ENCODE measurements around the gene MR1. TPM values are rescaled to one million over a fixed set of nuclear protein-coding genes. Genes with fewer than 3 reads are reported as not detected.

MR1 gene
- total RNA-seq = 17.1 and 35.8 TPM in 2 replicates

GRCh38 chr1:181033799-181034451, at the start of gene MR1:
Gene MR1 (plus strand): TSS chr1:181033983. CDS start chr1:181034008, 25 bp downstream.
- TF ChIP-seq CTCF (IDR thresholded peaks at IDR 0.05; ENCODE audit: insufficient read depth, low read depth, low read length) = no peak
- peak within 1 kb of the TSS; percentile 63 for H3K4me3 ChIP-seq (ENCODE audit: low read depth, low read length)
- peak; percentile 94 for DNase-seq (ENCODE audit: low read depth)

GRCh38 chr1:180988253-180988752, 45.5 kb upstream of the MR1 start:
- no peak overlapping the region for H3K4me3 ChIP-seq (ENCODE audit: low read depth, low read length)
- TF ChIP-seq CTCF (IDR thresholded peaks at IDR 0.05; ENCODE audit: insufficient read depth, low read depth, low read length) = no peak
- DNase-seq (ENCODE audit: low read depth) = no peak

GRCh38 chr1:180994262-180994661, 39.5 kb upstream of the MR1 start:
- TF ChIP-seq CTCF (IDR thresholded peaks at IDR 0.05; ENCODE audit: insufficient read depth, low read depth, low read length) = no peak
- peak; percentile 26 for DNase-seq (ENCODE audit: low read depth)
- no peak overlapping the region for H3K4me3 ChIP-seq (ENCODE audit: low read depth, low read length)

GRCh38 chr1:180997843-180998504, 35.8 kb upstream of the MR1 start:
- DNase-seq (ENCODE audit: low read depth) = peak; percentile 37
- TF ChIP-seq CTCF (IDR thresholded peaks at IDR 0.05; ENCODE audit: insufficient read depth, low read depth, low read length) = no peak
- no peak overlapping the region for H3K4me3 ChIP-seq (ENCODE audit: low read depth, low read length)

GRCh38 chr1:181001091-181001780, 32.5 kb upstream of the MR1 start:
- TF ChIP-seq CTCF (IDR thresholded peaks at IDR 0.05; ENCODE audit: insufficient read depth, low read depth, low read length) = no peak
- DNase-seq (ENCODE audit: low read depth) = no peak
- no peak overlapping the region for H3K4me3 ChIP-seq (ENCODE audit: low read depth, low read length)

- DNase-seq (ENCODE audit: low read depth) = peak; percentile 49
- H3K4me3 ChIP-seq (ENCODE audit: low read depth, low read length) = no peak overlapping the region
- no peak for TF ChIP-seq CTCF (IDR thresholded peaks at IDR 0.05; ENCODE audit: insufficient read depth, low read depth, low read length)
These were observed 31.1 kb upstream of the MR1 start for GRCh38 chr1:181002582-181003172.
